Esophagus muscularis mucosa (tissue), 3 donors: Measurements from ENCODE around the gene TDRD5.

Experiments
- CTCF ChIP-seq, 3 experiments: fragments of 200-600 bp in 2 of 3; fragments of 450-650 bp in 1 of 3; sonication (generic) in 2 of 3; IDR thresholded peaks; one replicate each; pipeline ENCODE4 v1.5.1; 2017 to 2019; ENCODE audit warnings: antibody characterized with exemption in 3 of 3, mild to moderate bottlenecking in 2 of 3, moderate library complexity in 1 of 3
- POLR2A ChIP-seq: fragments of 450-650 bp; IDR thresholded peaks from one replicate; pipeline ENCODE4 v1.6.1; 2017; ENCODE audit warnings: antibody characterized with exemption, moderate library complexity, mild to moderate bottlenecking, low read depth

GRCh38 chr1:179548666-179549367 lies 42.8 kb upstream of the TDRD5 start:
- TF ChIP-seq POLR2A, result no peak
- no peak for TF ChIP-seq CTCF (IDR thresholded peaks at IDR 0.05)
